Hematopoietic multipotent progenitor cell treated with erythropoietin and hydrocortisone succinate and interleukin-3 and kit ligand, for 4 days (in vitro differentiated cells): ENCODE measurements around the gene MFSD6L.

Source experiments
- DNase-seq: peaks from one replicate; pipeline ENCODE4 v3.0.0-alpha.2; 2015

The MFSD6L gene

DNA sequence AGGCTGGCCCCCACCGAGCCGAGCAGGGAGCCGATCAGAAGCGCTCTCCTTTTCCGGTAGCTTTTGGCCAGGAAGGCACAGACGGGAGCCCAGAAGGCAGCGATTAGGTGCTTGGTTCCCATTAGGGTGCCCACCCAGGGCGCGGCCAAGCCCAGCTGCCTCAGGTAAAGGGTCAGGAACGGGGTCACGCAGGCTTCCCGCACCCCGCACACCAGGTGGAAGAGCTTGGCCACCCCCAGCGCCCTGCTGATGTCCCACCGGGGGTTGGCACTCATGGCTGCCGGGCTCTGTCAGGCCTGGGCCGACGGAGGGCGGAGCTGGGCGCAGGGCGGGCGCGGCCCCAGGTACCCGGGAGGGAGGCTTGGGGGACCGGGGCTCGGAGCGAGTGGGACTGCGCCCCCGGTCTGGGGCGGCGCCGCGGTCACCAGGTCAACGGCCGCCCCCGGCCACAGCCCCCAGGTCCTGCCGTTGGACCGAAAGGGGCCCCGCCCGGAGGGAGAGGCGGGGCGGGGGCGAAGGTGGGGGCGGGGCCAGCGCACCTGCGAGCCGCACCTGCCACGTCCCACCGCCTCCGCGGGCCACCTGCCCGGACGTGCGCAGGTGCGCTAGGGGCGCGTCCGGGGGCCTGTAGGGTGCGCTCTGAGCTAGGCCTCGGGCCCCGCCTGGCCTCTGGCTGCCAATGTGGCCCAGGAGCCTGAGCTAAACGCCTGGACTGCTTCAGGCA lies at the start of gene MFSD6L:
Gene MFSD6L (minus strand): TSS at position 520 of the 724 bp plus-strand sequence. CDS start 245 bp downstream, at position 275.
- no peak for DNase-seq

- DNase-seq: no peak
These were observed 48.7 kb upstream of the MFSD6L start for GRCh38 chr17:8847891-8848290.

DNA sequence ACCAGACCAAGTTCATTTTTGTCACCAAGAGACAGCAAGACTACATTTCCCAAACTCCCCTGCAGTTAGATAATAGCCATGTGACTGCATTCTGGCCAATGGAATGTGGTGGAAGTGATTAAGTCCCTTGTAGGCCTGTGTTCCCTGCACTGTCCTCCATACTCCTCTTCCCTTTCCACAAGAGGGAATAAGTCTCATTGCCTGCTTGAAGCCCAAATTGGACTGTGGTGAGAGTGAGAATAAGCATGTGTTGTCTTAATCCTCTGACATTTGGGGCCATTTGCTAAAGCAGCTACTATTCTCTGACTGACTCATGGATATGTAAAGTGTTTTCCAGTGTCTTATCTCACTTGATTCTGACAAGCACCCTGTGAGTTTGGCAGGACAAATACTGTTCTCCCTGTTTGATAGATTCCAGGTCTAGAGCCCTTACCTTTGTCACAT lies 47.6 kb upstream of the MFSD6L start:
- DNase-seq: peak; percentile 73

DNA sequence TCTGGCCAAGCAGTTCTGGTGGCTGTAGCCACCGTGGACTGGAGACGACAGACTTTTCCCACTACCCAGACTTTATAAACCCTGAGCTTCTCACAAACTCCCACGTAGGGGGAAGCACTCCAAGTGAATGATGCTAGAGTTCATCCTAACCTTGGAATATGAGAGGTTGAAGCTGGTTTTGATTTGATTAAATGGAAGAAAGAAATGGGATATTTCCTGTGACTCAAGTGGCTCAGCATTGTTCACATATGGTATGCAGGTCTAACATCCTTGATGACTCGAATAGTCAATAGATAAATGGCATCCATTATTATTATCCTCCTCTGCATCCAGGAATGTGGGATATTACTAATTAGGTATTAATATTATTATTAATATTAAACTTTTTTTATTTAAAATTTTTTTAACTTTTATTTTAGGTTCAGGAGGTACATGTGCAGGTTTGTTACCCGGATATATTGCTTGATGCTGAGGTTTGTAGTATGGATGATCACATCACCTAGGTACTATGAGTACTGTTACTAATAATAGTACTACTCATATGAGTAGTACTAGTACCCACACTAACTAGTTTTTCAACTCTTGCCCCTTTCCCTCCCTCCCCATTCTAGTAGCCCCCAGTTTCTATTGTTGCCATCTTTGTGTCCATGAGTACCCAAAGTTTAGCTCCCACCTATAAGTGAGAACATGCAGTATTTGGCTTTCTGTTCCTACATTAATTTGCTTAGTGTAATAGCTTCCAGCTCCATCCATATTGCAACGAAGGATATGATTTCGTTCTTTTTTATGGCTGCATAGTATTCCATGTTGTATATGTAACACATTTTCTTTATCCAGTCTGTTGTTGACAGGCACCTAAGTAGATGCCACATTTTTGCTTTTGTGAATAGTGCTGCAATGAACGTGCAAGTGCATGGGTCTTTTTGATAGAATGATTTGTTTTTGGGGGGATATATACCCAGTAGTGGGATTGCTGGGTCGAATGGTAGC lies 45.4 kb upstream of the MFSD6L start:
- DNase-seq: no peak

- DNase-seq: peak; percentile 50
These were observed 44.2 kb upstream of the MFSD6L start for GRCh38 chr17:8843344-8843743.

GRCh38 chr17:8841844-8842243 lies 42.7 kb upstream of the MFSD6L start:
- DNase-seq: no peak

DNA sequence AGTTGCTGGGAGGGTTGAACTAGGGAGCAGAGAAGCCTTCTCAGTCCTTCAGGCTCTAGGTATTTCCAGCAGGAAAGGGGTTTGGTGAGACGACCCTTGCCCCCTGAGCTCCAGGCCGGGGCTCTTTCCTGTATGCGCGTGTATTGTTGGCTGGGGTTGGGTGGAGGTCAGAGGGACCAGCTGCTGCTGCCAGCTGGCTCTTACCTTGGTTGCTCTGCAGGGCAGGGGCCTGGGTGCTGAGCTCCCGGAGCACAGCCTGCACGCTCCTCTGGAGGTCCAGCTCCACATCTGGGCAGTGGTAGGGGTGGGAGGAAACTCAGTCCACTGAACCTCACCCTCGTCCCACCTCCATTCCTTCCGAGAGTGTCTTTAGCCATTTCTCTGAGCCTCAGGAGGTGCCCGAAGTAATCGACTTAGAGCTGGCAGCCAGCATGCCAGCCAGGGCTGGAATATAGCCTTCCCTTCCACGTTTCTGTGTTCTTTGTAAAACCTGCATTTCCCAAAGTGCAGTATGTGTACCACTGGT lies 40.3 kb upstream of the MFSD6L start:
- DNase-seq: no peak

- DNase-seq: no peak
These were observed 39.5 kb upstream of the MFSD6L start for GRCh38 chr17:8838551-8839095.

- DNase-seq: no peak
These were observed 38.5 kb upstream of the MFSD6L start for GRCh38 chr17:8837563-8838075.

DNA sequence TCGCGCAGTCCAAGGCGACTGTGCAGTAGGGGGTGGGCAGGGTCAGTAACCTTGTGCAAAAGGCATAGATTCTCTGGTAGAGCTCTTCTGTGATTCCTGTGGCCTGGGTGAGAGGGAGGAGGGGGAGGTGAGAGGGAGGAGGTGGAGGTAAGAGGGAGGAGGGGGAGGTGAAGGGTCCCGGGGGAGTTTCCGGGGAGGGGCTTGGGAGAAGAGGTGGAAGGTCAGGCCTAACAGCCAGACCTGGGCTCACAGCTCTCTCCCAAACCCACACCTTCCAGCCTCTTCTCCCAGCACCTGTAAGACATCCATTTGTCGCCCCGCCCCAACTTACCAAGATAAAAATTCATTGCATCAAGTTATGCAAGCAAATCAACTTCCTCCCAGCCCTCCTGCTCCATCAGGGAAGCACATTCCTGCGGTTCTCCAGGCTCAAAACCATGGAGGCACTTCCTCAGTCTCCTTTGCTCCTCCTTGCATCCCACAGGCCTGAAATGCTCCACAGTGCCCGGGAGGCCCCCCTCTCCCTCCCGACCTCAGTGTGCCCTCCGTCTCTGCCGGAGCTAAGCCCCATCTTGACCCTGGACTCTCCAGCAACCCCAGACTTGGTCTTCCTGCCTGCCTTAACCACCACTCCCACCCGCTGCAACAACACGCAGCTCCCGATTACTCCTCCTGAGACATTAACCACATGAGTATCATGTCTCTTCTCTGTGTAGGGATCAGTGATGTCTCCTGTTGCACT lies 37.8 kb upstream of the MFSD6L start:
- no peak for DNase-seq

GRCh38 chr17:8835631-8836364 lies 36.6 kb upstream of the MFSD6L start:
- no peak for DNase-seq

DNA sequence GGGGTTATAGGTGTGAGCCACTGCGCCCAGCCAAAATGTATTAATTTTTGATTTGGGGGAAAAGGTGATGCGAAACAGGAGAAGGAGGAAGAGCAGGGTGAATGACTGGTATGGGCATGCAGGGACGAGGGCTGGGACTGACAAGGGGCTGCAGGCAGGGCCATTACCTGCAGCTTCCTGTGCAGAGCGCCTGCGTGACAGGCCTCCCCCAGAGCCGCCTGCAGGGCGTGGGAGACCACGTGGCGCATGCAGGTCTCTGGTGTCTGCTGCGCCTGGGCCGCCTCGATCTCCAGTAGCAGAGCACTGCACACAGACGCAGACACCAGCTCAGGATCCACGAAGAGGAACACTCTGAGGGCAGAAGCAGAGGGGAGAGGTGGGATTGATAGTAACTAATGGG lies 35.9 kb upstream of the MFSD6L start:
- DNase-seq: no peak

GRCh38 chr17:8832711-8833352 lies 33.7 kb upstream of the MFSD6L start:
- peak; percentile 53 for DNase-seq

GRCh38 chr17:8831234-8831849 lies 32.2 kb upstream of the MFSD6L start:
- DNase-seq: no peak

DNA sequence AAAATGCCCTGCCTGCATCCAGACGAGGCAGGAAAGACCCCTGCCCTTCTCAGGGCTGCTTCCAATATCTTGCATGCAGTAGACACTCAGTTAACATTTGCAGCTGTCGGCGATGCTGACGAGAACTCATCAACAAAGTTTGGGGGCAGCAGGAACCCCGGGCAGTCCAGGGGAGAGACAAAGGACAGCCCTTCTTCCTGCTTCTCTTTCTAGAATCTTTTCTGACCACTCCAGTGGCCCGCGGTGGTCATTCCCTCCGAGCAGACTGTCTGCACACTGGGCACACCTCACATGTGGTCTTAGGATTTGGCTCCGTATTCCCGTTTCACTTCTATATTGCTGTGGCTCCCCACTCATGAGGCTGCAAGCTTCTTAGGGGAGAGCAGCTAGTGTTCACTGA lies 31.0 kb upstream of the MFSD6L start:
- DNase-seq: no peak

DNA sequence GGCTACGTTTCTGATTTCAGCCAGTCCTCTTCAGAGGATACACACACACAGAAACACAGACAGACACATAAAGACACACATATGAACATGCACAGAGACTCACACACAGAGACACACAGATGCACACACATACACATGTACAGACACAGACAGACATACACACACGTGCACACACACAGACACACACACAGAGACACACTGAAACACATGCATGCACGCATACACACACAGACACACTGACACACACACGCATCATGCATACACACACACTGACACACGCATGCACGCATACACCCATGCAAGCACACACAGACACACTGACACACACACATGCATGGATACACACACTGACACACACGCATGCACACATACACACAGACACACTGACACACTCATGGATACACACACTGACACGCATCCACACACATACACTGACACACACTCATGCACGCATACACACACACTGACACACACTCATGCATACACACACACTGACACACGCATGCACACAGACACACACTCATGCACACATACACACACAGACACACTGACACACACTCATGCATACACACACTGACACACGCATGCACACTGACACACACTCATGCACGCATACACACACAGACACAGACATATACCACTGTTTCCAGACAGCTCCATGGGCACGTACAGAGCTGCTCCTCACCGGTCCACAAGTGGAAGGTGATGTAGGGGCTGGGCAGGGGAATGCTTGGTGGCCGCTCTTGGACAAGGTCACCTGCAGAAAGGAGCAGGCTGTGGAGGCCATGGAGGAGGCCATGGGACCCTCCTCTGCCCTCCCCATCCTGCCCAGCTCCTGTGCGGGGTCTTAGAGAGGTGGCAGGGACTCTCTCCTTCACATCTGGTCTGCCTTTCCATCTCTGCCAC lies 30.1 kb upstream of the MFSD6L start:
- DNase-seq: no peak

- no peak for DNase-seq
These were observed 29.3 kb upstream of the MFSD6L start for GRCh38 chr17:8828517-8828875.

GRCh38 chr17:8826808-8827435 lies 27.8 kb upstream of the MFSD6L start:
- no peak for DNase-seq

- peak; percentile 35 for DNase-seq
These were observed 26.6 kb upstream of the MFSD6L start for GRCh38 chr17:8825802-8826201.
